GM18520 (cell line): Measurements from ENCODE around the gene SCIMP.
"Not testable (repeated sequence)": the region's sequence is repeated elsewhere in the genome, so short reads cannot be mapped to it uniquely, and the experiment has no call there.

Source experiments
- ATAC-seq: cut with Tn5 transposase; IDR thresholded peaks from one replicate; pipeline ENCODE4 v1.9.1; 2021; ENCODE audit not compliant: unreplicated experiment

Gene SCIMP

DNA sequence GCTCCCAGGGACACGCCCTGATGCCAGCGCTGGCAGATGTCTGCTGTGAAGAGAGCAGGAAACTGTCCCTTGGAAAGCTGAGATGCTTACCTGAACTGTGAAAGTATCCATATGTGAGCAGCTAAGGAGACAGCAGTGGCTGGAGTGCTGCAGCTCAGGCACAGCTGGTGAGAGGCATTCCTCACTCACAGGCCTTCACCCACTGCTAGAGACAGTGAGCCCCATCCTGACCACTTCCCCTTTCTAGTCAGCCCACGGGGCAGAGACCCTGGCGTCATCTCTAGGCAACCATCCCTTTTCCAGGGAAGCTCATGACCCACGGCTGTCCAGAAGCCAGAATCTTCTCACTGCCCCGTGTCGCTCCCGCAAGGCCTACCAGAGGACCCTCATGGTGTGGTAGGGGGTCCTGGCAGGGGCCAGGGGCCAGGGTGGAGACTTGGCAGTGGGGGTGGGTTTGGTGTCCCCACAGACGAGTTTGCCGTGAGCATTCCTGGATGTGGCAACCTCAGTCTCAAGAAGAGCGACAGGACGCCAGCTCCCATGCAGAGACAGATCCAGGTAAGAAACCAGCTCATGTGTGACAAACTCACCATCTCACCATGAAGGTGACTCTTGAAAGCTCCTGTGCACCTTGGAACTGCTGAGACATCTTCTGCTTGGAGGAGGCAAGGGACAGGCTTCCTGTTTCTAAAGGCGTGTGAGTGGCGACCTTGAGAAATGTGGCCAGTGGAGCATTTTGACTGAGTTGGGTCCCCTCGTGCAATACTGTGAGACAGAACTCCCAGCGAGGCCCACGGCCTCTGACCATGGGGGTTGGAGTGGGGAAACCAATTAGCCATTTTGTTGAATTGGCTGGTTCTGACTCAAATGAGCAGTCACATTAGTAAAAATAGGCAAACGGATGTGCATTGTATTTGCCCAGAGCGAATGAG, at the start of gene SCIMP:
Gene SCIMP, minus strand, starts transcription at position 216 of the 932 bp plus-strand sequence. Its CDS starts 105 bp downstream, at position 111.
- ATAC-seq: peak; percentile 36

DNA sequence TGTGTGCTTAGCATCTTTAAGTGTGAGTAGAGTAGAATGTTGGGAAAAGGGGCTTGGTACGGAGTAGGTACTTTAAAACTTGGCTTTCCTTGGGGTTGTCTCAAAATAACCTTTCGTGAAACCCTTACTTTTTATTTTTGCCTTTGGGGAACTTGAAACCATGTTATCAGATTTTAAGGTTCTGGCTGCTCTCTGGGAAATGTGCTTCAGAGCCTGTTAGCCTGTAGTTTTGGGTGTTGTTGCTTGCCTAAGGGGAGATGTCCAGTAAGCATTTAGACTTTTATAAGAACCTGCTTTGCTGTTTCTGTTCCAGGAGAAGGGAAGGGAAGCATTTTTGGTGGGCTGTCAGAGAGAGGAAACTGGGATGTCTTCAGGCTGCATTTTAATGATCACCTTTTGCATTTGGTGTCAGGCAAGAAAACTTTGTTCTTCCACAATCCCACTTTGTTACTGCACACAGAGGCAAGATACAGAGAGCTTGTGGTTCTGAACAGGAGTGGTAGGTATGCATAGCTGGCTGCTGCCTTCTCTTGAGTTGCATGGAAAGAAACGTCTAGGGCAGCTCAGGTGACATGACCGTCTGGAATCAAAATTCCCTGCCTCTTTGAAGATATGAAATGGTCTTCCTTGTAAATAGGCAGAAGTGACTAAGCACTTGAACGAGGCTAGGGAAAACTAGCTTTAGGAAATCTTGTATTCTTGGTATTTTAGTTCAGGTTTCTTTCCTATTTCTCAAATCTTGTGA, 49.1 kb upstream of the SCIMP start:
- no peak for ATAC-seq

DNA sequence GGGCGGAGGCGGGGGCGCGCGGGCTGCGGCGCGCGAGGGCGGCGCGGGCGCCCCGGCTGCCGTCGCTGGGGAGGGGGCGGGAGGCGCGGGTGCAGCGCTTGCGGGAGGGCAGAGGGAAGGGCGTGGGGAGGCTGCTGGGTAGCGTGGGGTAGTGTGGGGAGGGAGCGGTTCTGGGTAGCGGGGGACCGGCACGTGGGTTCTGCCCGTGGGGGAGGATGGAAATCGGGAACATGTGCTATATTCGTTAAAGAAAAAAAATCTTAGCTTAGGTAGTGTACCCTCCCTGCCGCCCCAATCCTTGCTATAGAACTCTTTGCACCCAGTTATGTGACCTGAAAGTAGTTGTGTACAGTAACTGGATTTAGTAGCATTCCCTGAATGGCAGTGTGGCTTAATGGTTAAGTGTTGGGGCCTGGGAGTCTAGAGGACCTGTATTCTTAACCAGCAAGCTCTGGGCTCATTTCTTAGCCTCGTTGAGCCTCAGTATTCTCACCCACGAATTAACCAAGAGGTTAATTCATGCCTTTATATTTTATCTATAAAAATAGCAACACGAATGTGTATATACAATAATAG, 48.1 kb upstream of the SCIMP start:
- ATAC-seq: no peak

DNA sequence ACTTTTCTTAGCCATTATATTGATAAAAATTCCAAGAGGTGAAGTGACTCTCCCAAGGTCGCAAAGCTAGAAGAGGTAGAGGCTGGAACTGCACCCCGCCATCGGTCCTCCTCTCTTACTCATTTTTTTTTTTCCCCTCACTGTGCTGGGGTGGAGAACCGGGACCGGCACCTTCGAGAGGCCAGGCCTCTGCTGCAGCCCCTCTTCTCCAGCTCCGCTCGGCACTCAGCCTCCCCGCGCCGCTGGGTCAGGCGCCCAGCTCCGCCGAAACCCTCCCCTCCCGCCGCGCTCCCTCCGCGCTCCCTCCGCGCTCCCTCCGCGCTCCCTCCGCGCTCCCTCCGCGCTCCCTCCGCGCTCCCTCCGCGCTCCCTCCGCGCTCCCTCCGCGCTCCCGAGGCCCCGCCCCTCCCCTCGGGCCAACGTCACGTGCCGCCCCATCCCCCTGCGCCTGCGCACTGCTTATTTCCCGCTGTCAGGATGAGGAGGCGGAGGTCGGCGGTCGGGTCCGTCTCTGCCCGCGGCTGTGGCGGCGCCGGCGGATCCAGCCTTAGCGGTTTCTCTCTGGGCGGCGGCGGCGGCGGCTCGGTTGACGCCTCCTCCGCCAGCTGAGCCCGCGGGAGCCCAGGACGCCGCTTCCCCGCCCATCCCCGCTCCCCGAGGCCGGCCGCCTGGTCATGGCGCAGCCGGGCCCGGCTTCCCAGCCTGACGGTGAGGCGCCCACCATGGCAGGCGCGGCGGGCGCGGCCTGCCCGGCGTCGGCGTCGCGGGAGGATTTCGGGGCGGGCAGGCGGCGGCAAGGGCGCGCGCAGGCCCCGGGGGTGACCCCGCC, 47.4 kb upstream of the SCIMP start, which contains the start of gene RABEP1:
Gene RABEP1, plus strand, starts transcription at position 471 of the 828 bp plus-strand sequence. Its CDS starts 203 bp downstream, at position 674.
- peak; percentile 54 for ATAC-seq

DNA sequence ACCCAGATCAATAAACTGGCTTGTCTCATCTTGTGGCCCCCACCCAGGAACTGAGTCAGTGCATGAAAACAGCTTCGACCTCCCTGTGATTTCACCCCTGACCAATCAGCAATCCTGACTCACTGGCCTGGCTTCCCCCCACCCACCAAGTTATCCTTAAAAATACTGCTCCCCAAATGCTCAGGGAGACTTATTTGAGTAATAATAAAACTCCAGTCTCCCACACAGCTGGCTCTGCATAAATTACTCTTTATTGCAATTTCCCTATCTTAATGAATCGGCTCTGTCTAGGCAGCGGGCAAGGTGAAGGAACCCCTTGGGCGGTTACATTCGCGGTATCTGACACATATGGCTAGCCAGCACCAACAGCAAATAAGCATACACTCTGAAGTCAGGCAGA, 37.7 kb upstream of the SCIMP start:
- ATAC-seq: no peak

DNA sequence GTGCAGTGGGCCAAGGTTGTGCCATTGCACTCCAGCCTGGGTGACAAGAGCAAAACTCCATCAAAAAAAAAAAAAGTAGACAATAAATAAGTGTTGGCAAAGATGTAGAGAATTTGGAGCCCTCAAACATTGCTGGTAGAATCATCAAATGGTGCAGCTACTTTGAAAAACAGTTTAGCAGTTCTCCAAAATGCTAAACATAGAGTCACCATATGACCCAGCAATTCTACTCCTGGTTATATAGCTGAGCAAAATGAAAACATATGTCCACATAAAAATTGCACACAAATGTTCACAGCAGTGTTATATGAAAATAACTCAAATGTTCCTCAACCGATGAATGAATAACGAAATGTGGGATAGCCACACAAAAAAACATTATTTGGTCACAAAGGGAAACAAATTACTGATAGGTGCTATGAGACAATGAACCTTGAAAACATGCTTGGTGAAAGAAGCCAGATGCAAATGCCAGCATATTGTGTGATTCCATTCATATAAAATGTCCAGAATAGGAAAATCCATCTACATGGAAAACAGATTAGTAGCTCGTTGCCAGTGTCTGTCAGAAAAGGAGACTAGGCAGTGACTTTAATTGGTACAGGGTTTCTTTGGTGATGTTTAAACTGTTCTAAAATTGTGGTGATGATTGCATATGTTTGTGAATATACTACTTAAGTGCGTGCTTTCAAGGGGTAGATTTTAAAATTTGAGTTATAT, 34.7 kb upstream of the SCIMP start:
- ATAC-seq: no peak

DNA sequence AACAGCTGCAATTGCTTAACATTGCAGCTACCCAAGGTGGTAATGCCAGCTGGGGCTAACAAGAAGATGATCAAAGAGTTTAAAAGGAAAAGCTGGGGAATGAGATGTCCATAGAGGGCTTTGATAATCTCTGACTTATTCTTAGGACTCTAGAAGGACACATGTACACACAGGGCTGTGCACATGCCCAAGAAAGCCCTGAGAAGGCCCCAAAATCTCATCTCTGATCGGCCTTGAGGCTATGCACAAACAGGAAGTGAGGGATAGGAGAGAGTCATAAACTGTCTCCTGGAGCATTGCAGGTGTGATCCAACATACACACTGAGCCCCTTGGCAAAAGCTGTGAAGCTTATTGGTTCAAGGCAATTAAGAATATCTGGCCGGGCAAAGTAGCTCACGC, 30.2 kb upstream of the SCIMP start:
- no peak for ATAC-seq

DNA sequence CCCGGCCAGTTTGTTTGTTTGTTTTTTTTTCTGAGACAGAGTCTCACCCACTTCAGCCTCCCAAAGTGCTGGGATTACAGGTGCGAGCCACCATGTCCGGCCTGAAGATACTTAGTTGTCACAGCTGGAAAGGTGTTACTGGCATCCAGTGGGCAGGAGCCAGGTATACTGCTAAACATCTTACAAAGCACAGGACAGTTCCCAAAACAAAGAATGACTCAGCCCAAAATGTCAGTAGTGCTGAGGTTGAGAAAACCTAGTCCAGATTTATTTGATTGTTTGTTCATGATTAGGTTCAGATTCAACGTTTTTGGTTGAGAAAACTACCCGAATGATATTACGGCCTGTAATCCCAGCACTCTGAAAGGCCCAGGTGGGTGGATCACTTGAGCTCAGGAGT, 28.8 kb upstream of the SCIMP start:
- no peak for ATAC-seq

DNA sequence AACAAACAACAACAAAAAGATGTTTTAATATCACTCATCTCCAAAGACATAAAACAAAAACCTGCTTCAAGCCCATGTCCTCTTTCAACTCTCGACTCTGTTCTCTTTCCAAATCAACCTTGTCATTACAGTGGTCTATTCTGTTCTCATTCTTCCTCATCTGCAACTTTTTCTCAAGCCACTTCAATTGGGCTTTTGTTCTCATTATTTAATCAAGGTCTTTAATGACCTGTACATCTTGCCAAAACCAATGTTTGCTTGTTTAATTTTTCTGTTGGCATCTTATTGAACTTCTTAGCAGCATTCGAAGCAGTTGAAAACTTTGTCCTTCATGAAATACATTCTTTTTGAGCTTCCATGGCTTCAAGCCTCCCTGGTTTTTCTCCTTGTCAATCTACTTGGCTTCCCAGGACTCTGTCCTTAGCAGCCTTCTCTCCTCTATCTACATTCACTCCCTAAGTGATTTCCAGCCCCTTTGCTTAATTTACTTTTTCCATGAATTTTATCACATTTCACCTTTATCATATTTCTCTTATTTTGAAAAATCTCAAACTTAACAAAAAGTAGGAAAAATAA, 27.8 kb upstream of the SCIMP start:
- no peak for ATAC-seq

DNA sequence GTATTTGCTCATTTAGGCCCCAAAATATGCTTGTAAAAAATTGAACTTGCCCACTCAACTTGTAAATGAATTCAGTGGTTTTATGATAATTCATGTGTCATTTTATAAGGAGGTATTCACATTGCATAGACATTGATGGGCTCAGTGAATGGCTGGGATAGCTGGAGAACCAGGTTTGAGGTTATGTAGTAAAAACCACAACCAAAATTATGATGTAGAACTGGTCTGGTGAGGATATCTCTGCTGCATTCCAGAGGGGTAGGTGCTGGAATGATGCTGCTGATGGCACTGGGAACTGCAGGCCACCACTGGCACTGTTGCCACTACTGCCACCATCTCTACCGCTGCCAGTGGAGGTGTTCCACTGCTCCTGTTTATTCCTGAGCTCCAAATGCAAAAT, 25.9 kb upstream of the SCIMP start:
- no peak for ATAC-seq

DNA sequence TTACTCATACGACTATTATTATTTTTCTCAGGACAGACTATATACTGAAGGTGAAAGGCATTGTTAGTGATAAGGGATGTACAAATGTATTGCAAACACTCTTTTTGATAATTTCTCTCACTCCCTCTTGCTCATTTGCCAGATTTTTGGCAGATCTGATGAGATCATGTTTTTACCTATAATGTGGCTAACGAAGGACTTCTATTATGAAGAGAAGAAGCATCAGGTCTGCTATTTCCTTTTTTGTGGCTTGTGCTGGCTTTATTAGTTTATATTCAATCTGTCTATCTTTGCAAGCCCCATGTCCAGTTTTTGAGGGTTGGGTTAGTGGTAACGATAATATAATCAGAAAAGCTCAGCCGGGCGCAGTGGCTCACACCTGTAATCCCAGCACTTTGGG, 22.5 kb upstream of the SCIMP start:
- no peak for ATAC-seq

DNA sequence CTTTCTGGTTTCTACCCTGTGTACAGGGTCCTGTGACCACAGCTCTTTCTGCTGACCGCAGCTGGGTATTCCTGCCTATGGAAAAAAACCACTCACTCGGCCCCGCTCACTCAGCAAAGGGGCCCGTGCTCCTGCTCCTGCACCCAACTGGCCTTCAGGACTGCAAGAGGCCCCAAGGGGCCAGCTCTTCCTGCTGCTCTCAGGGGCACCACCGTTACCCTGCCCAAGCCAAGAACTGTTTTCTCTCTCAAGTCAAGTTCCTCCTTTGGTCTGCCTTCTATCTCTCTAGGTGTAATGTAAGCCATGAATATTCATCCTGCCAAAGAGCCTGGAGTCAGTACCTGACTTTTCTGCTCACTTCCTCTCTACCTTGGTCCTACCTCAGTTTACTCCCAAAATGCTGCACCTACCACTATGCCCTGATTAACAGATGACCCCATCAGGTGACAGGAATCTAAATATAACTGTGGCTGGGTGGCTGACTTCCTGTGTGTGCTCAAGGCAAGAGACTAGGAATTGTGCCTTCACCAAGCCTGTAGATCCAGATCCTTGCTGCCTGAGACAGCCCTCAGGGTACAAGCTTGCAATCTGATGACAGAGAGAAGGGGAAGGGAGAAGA, 20.4 kb upstream of the SCIMP start:
- ATAC-seq: no peak

DNA sequence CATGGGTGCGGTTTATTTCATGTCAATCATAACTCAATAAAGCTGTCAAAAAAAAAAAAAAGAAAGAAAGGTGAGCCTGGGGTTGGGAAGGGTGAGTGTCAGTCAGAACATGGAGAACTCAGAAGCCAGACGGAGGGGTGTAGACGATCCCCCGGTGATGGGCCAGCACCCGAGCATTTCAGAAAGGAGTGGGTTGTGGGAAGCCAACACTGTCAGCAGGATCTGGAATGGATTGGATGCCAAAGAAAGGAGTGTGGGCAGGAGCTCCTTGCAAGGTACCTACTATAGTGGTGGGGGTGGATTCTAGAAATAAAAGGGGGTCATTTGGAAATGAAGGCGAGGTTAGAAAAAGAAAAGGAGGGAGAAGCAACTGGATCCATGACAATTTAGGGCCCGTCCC, 19.8 kb upstream of the SCIMP start:
- no peak for ATAC-seq

DNA sequence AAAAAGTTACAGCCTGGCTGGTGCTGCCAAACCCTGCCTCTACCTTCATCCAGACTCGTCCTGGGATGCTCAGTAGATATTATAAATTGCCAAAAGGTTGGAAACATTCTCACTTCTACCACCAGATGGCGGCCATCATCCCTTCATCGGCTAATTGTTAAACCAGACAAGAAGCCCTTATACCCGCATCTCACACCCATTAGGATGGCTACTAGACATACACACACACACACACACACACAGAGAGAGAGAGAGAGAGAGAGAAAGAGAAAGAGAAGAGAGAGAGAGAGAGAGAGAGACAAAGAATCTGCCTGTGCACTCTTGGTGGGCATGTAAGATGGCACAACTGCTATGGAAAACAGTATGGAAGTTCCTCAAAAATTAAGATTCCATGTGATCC, 15.0 kb upstream of the SCIMP start:
- no peak for ATAC-seq

DNA sequence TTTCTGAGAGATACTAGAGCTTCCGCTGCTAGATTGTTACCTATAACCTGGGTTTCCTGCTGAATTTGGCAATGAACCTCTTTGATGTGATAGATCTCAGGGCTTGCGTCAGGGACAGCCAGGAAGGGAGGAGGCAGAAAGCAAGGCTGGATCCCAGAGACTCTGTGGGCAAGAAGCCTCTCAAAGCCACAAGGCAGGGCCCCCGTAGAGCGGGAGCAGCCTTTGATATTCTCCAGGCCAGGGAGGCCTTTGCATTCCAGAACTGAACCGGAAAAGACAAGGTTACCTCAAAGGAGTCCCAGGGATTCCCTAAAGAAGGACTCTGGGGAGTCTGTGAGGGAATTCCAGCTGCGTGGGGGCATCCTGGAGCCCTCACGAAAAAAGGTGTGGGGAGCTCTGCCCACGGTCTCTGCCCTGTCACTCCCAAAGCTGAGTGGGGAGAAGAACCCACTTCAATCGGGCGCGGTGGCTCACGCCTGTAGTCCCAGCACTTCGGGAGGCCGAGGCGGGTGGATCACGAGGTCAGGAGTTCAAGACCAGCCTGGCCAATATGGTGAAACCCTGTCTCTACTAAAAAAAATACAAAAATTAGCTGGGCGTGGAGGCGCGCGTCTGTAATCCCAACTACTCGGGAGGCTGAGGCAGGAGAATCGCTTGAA, 14.3 kb upstream of the SCIMP start:
- no peak for ATAC-seq

DNA sequence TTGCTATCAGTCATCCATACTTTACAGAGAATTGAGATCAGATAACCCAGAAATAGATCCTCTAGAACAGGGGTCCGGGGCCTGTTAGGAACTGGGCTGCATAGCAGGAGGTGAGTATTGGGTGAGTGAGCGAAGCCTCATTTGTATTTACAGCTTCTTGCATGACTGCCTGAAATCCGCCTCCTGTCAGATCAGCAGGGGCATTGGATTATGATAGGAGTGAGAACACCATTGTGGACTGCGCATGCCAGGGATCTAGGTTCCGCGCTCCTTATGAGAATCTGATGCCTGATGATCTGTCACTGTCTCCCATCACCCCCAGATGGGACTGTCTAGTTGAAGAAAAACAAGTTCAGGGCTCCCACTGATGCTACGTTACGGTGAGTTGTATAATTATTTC, 13.0 kb upstream of the SCIMP start:
- no peak for ATAC-seq

DNA sequence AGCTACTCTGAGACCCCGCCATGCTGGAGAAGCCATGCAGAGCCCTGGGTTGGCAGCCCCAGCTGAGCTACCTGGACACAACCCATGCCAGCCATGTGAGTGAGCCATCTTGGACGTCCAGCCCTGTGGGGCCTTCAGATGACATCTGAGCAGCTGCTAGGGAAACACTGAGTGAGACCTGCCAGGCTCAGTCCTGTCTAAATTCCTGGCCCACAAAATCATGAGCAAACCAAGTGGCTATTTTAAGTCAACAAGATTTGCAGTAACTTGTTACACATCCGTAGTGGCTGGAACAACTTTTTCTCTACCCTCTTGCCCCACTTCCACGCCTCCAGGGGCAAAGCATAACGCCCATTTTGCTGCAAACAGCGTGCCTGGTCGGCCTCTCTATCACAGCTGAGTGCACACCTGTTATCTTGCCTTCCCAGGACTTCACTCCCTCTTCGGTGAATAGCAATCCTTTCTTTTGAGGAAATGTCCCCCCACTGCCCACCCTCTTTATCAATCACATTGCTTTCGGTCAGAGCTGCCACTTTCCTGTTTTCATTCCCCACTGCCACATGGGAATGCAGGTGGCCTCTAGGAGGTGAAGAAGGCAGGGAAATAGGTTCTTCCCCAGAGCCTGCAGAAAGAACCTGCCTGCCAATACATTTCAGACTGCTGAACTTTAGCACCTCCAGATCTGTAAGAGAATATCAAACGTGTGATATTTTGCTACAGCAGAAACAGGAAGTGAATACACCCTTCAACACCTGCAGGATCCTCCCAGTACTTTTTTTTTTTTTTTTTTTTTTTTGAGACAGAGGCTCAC, 7.4 kb upstream of the SCIMP start:
- peak; percentile 44 for ATAC-seq

DNA sequence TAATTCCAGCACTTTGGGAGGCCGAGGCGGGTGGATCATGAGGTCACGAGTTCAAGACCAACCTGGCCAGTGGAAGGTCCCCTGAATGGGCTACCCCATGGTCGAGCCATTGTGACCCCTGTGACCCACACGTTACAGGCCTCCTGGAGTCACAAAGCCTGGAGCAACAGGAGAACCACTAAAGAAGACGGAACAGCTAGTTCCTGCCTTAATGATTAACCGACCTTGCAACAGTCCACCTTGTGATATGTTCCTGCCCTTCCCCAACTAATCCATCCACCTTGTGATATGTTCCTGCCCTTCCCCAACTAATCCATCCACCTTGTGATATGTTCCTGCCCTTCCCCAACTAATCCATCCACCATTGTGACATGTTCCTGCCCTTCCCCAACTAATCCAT, 5.1 kb upstream of the SCIMP start:
- ATAC-seq: not testable (repeated sequence)
